ENCODE measurements around the gene LY86.

The LY86 gene

DNA sequence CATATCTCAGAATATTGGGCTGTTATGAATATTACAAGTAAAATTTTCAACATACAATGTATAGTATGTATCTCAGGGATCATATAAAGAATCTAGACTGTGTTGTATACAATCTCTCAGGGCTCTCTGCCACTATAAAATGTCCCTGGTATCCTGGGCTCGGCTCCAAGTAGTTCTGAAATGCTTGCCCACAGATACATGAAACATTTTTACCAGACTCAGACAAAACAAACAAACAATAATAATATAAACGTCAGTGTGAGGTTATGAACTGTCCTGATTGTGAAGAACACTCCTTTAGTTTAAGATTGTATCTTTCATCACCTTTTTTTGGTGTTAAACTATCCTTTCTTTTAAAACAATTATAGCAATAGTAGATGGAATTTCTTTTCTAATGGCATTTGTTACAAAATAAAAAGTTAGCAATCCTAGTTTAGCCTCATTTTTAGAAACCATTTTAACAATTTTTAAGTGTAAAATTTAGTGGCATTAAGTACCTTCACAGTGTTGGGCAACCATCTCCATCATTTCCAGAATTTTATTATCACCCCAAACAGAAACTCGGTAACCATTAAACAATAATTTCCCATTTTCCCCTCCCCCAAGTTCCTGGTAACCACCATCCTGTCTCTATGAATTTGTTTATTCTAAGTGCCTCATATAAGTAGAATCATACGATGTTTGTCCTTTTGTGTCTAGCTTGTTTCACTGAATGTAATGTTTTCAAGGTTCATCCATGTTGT lies 17.4 kb upstream of the LY86 start:
- no peak for DNase-seq

DNA sequence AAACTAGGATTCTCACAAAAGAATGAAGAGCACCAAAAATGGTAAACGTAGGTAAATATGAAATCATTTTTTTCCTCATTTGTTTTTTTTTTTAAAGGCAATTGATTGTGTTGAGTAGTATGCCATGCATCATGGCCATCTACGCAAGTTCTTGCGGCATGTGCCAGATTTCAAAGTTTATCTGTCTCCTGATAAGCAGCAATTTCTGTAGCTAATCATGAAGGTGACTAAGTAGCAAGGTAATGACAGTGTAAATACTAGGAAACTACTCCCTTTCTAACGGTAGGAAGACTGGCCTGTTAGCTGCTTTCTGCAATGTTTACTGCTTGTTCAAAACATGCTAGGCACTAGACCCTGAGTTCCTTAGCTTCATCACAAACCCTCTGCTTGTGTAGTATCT lies 13.4 kb upstream of the LY86 start:
- DNase-seq, result no peak

DNA sequence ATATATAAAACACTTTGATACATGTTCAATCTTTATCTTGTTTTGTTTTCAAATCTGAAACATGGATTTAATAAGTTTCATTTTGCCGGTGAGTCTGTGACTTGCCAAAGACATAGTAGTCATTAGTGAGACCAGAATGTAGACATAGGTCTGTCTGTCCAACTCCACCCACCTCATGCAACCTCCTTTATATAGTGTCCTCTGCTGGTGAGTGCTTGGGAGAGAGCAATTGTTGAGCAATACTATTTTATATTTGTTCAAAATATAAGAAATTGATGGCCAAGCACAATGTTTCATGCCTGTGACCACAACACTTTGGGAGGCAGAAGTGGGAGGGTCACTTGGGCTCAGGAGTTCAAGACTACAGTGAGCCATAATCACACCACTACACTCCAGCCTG lies 10.8 kb upstream of the LY86 start:
- no peak for DNase-seq

DNA sequence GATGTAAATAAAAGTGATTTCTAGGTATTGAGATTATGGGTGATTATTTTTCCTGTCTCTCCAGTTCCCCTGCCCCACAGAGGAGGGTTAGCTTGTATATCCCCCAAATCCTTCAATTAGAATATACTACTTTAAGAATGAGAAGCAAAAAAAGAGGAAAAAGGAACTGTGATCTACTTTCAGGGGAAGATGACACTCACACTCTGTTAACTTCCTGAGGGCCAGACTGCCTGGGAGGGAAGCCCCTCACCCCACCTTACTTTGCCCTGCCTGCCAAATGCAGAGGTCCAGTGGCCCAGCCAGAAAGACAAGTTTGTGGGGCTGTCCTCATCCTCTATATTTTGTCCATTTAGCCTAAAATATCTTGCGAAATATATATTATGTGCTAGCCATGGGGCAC lies 9.2 kb upstream of the LY86 start:
- DNase-seq, result no peak

DNA sequence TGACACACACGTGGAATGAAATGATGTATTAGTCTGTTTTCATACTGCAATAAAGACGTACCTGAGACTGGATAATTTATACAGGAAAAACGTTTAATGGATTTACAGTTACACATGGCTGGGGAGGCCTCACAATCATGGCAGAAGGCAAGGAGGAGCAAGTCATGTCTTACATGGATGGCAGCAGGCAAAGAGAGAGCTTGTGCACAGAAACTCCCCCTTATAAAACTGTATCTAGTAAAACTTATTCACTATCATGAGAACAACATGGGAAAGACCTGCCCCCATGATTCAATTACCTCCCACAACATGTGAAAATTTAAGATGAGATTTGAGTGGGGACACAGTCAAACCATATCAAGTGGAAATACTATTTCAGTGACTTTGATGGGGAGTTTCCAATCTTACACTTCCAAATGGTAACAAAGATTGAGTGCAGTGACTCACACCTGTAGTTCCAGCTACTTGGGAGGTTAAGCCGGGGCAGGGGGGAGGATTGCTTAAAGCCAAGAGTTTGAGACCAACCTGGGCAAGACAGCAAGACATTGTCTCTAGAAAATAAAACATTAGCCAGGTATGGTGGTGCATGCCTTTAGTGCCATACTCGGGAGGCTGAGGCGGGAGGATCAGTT lies 8.2 kb upstream of the LY86 start:
- DNase-seq, result no peak

DNA sequence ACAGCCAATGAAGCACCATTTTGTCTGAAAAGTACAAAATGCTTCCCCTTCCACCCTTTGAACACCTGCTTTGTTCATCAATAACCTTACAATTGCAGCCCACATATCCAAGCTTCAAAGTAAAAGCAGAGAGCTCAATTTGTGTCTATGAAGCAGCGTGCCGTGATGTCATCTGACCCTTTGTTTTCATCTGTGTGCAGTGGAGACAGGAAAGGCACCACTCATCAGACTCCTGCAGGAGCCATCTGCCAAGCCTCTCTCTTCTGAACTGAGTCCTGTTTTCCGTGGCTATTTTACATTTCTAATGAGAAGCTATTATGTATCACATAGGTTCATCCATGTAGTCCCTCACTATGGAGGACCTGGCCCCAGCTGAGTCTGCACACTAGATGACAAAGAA lies 7.5 kb upstream of the LY86 start:
- no peak for DNase-seq

DNA sequence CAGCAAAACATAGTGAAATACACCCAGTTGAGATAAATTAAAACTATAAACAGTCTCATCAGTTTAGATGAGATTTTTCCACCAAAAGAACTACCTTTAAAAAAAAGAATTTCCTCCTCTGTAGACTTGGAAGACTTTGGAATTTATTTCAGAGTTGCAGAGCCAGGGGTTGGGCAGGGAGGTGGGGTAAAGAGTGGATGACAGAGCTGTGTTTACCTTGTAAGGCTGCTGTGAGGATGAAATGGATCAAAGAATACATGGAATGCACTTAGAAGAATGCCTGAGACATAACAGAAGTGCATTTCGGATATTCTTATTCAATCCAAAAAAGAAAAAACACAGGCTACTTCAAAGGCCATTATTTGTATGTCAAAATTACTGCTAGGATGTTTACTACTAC lies 6.4 kb upstream of the LY86 start:
- no peak for DNase-seq

DNA sequence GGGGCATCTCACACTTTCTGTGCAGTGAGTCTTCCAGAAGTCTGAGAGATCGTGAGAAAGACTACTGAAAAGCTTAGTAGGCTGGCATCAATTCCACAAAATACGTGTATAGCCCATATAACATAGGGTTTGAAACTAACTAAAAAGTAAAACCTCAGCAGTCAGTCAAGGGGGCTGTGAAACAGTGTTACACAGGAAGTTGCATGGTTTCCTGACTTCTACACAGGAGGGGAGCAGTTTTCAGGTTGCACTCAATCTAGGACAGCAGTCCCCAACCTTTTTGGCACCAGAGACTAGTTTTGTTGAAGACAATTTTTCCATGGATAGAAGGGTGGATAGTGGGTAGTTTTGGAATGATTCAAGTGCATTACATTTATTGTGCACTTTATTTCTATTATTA lies 4.7 kb upstream of the LY86 start:
- DNase-seq, result no peak

DNA sequence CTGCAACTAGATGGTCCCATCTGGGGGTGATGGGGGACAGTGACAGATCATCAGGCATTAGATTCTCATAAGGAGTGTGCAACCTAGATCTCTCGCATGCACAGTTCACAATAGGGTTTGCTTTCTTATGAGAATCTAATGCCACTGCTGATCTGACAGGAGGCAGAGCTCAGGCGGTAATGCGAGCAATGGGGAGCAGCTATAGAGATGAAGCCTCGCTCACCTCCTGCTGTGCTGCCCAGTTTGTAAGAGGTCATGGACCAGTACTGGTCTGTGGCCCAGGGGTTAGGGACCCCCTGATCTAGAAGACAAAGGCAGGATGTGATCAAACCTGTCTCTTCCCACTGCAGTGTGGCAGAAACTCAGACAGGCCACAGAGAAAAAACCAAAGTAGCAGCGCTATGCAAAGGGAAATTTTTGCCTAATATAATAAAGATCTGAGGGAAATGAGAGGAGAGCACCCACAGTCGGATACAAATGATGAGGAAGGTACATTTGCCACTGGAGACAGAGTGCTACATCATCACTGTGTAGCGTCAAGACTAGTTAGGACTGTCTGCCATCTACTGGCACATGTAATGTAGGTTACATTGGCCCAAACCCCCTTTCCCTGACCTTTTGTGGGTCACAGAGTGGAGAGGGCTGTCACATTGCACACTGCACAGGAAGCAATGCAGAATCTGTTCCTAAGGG lies 4.1 kb upstream of the LY86 start:
- DNase-seq, result no peak

DNA sequence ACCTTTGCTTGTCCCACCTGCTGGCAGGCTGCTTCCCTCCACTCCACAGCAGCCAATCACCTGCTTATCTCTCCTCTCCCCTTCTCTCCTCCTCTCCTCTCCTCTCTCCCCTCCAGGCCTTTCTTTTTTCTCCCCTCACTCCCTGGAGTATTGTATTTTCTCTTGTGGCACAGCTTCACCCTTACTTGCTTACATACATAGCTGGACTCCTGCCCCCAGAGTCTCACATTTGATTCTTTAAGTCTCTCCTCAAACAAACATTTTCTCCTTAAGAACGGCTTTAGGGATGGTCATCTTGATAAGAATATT lies 3.6 kb upstream of the LY86 start:
- no peak for DNase-seq

DNA sequence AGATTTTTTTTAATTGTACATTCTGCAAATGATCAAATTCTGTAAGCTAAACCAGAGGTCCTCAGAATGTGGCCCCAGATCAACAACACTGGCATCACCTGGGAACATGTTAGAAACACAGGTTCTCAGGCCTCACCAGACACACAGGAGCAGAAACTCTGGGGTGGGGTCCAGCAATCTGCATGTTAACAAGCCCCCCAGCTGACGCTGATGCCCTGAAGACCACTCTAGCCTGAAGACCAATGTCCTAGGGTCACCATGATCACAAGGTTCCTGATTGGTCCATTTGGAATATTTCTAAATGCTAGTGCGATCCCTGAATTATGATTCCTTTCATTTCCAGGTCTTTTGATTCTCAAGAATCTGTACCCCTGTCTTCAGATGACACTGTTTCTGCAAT lies 2.4 kb upstream of the LY86 start:
- DNase-seq, result no peak

DNA sequence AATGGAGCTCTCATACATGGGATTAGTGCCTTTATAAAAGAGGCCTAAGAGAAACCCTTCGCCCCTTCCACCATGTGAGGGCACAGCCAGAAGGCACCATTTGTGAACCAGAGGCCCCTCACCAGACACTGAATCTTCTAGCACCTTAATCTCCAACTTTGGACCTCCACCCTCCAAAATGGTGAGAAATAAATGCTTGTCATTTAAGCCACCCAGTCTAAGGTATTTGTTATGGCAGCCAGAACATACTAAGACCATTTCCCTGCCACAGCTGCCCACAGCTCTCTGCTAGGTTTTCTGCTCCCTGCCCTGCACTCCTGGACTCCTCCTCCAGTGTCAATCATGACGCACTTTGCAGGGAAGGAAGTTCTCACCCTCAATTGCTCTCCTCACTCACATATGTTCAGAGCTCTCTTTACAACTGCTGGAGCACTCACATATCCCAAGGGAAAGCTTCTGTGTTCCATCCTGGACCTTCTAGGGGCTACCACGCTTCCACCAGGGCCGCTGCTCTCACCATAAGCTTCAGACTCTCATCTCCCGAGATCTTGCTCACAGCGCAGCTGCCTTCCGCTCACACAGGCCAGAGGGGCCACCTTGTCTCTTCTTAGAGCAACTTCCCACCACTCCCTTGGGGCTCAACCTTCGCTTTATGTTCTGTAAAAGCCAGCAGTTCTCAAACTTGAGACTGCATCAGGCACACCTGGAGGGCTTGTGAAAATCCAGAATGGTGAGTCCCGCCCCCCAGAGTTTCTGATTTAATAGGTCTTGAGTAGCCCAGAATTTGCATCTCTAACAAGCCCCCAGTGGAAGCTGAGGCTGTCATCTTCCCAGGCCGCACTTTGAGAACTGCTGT lies 1.6 kb upstream of the LY86 start:
- DNase-seq, result peak; percentile 40

DNA sequence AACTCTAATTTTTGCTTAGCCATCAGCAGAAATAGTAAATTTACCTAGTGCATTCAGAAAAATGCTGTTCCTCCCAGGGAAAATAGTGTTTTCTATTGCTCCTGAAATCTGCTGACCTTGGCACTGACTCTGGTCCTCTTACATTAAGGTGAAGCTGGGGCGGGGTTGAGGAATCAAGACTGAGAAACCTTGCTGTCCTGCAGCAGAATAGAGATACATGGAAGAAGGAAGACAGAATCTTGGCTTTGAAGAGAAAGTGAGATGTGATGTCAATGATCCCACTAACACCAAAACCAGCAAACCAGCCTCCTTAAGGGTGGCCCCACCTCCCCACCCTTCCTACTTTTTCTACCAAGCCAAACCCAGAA lies 840 bp upstream of the LY86 start:
- no peak for DNase-seq

DNA sequence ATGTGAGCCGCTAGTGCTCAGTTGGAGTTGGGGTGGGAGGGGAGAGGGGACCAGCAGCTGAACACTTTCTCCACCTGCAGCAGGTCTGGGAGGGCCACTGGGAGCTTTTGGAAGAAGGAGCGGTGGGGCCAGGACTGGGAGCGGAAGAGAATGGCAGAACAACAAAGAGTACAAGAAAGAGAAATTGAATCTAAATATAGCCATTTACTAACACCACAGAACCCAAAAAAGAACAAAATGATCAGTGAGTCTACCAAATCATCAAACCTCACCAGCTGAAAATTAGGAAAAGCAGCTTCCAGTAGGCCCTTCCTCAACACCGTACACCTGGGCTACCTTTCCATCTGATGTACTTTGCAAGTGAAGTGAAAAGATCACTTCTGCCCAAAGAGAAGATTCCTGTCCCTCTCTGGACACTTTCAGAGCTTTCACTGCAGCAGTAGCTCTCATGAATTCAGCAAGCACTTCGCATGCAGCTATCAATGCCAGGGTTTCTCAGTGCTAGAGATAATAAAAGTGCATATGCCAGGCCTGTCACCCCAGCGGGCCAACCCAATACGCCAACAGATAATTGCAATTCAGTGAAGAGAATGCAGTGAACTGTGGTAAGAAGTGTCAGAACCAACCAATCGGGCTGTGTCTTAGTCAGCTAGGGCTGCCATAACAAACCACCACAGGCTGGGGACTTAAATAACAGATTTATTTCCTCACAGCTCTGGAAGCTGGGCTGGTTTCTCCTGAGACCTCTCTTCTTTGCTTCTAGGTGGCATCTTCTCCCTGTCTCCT lies 597 bp downstream of the LY86 start:
- no peak for DNase-seq

DNA sequence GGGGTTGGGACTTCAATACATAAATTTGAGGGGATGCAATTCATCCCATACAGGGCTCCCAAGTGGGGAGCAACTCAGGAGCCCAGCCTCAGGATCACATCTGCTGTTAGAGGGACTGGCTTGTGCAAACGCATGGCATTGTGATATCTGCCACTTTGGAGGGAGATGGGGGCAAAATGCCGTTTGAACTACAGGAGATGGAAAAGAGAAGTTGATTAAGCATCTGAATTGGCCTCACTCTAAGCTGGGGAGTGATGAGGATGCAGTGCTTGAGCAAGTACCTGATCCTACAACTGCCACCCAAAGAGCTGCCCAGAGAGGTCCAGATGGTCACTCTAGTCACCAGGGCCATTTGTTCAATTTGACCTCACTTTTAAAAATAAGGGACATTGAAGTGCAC lies 2.0 kb downstream of the LY86 start:
- no peak for DNase-seq

DNA sequence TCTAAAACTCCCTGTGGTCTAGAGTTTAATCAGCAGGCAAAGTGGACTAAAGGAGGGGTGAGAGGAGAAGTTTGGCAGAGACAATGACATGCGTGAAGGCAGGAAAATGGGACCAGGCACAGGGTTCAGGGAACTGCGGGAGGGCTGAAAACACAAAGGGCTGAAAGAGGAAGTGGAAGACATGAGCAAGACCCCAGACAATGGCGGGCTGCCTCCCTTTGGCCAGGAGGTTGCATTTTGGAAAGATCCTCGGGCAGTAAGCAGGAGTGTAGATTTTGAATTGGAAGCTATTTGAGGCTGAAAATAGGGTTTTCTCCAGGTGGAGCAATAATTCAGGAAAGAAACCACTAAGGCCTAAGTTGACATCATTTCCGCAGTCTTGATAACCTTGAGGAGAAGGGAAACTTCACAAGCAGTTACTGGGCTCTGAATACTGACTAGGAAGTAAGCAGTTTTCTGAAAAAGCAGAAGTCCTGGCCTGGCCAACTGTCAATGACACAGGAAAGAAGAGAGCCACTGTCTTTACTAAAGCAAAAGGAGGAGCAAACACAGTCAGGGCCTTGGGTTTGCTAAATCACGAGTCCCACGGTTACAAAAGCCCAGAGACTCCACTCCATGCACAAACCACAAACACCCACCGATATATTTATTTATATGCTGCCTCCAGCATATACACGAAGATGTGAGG lies 3.4 kb downstream of the LY86 start:
- DNase-seq, result peak; percentile 65

DNA sequence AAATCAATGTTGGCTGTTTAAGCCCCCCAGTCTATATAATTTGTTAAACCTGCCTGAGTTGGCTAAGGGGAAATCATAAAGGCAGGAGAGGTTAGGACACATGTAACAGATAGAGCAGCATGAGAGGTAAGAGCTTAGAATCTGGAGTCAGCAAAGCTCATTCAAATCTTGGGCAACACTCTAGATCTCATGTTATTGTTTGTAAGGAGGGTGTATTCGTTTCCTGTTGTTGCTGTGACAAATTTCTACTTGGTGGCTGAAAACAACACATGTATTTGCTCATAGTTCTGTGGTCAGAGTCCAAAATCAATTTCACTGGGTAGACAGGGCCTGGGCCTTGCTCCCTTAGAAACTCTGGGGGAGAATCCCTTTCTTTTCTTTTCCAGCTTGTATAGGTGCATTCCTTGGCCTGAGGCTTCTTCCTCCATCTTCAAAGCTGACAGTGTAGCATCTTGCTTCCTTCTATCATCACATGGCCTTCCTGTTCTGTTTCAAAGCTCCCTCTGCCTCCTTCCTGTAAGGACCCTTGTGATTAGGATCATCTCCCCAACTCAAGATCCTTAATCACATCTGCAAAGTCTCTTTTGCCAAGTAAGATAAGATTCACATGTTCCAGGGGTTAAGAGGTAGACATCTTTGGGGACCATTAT lies 4.4 kb downstream of the LY86 start:
- DNase-seq, result no peak

DNA sequence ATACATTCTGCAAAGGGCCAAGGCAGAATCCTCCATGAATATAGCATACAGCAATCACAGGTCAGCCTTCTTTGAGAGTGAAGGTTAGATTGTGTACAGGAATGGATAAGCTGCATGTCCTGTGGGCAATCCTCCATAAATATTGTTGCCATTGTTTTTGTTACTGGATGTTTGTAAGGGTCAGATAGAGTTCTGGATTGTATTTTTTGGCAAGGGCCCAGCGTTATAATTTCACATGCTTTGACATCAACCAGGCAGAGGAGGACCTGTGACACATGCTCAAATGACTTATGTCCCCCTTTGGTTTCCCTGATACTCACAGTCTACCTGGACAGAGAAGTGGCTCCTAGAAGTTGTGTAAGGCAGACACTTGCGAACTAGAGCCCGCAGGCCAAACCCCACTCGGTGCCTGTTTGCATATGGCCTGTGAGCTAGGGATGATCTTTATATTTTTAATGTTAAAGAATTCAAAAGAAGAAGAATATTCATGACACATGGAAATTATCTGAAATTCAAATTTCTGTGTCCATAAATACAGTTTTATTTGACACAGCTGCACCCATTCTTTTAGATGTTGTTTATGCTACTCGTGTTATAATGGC lies 5.4 kb downstream of the LY86 start:
- no peak for DNase-seq

DNA sequence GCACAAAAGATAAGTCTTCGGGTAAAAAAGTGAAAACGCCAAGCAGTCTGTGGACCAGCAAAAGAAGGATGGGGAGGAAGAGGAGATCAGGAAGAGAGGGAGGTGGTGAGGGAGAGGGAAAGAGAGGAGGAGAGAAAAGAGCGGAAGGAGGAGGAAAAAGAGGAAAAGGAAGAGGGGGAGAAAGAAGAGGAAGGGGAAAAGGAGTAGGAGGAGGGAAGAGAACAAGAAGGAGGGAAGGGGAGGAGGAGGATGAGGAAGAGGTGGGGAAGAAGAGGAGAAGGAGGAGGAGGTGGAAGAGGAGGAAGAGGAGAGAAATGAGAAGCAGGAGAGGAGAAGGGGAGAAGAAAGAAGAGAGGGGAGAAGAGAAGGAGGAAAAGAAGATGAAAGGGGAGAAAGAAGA lies 6.5 kb downstream of the LY86 start:
- no peak for DNase-seq

DNA sequence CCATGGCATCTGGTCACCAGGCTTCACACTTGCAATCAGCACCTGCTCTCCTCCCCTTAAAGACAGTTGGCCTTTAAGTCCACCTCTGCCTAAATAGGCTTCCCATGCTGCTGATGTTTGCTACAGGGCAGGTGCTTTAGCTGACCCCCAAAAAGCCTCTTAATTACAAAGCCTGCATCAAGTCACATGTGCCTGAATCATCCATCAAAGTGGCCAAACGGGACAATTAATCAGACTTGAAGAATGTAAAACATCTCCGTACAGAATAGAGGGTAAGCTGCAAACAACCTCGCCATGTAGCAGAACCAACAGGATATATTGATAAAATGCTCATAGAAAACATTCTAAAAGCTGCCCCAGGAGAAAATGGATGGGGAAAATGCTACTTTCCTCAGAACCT lies 7.4 kb downstream of the LY86 start:
- no peak for DNase-seq

Data from femur (tissue), 1 donor.